Measurements from ENCODE around the gene HADHA.

Gene HADHA

GRCh38 chr2:26196683-26197418 is 47.6 kb downstream of the HADHA start:
- no peak for TF ChIP-seq CTCF (IDR thresholded peaks at IDR 0.05)

- no peak for TF ChIP-seq CTCF (IDR thresholded peaks at IDR 0.05)
Observed at GRCh38 chr2:26195040-26195984, 49.1 kb downstream of the HADHA start.

- TF ChIP-seq CTCF (IDR thresholded peaks at IDR 0.05): no peak
Observed at GRCh38 chr2:26193578-26194231, 50.7 kb downstream of the HADHA start.

GRCh38 chr2:26191316-26192159 is 52.9 kb downstream of the HADHA start:
- TF ChIP-seq CTCF (IDR thresholded peaks at IDR 0.05): no peak

GRCh38 chr2:26190369-26190768 is 54.1 kb downstream of the HADHA start:
- no peak for TF ChIP-seq CTCF (IDR thresholded peaks at IDR 0.05)

GRCh38 chr2:26189751-26190150 is 54.7 kb downstream of the HADHA start:
- TF ChIP-seq CTCF (IDR thresholded peaks at IDR 0.05): no peak

- no peak for TF ChIP-seq CTCF (IDR thresholded peaks at IDR 0.05)
Observed at GRCh38 chr2:26189123-26189522, 55.3 kb downstream of the HADHA start.

Data from LNCAP (cell line).